Measurements from ENCODE around the gene TRIP13. TPM values are rescaled to one million over a fixed set of nuclear protein-coding genes. Genes with fewer than 3 reads are reported as not detected.

TRIP13 gene
- total and polyA plus RNA-seq, 10 of the 15 experiments (the other 5 are each of a cell fraction or from before 2014, with no cell fraction given), result 15.1 to 64.9 (median 32.2) TPM

DNA sequence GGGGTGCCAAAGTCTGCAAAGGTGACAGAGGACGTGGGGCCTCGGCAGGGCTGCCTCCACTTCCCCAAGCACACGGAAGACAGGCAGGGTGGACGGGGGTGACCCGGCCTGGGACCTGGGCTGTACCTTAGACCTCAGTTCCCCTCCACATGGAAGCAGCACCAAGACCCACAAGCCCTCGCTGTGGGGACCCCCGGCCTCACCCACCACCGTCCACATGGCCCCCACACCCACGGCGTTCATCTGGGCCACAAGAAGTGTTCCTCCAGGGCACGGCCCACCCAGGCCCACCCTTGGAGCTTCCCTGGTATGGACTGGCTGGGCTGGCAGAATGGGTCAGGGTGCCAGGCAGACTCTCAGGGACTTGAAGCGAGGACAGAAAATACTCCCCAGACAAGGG is 70.1 kb downstream of the TRIP13 start (continued):
- TF ChIP-seq, protein P1, sequence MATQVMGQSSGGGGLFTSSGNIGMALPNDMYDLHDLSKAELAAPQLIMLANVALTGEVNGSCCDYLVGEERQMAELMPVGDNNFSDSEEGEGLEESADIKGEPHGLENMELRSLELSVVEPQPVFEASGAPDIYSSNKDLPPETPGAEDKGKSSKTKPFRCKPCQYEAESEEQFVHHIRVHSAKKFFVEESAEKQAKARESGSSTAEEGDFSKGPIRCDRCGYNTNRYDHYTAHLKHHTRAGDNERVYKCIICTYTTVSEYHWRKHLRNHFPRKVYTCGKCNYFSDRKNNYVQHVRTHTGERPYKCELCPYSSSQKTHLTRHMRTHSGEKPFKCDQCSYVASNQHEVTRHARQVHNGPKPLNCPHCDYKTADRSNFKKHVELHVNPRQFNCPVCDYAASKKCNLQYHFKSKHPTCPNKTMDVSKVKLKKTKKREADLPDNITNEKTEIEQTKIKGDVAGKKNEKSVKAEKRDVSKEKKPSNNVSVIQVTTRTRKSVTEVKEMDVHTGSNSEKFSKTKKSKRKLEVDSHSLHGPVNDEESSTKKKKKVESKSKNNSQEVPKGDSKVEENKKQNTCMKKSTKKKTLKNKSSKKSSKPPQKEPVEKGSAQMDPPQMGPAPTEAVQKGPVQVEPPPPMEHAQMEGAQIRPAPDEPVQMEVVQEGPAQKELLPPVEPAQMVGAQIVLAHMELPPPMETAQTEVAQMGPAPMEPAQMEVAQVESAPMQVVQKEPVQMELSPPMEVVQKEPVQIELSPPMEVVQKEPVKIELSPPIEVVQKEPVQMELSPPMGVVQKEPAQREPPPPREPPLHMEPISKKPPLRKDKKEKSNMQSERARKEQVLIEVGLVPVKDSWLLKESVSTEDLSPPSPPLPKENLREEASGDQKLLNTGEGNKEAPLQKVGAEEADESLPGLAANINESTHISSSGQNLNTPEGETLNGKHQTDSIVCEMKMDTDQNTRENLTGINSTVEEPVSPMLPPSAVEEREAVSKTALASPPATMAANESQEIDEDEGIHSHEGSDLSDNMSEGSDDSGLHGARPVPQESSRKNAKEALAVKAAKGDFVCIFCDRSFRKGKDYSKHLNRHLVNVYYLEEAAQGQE (IDR thresholded peaks at IDR 0.05; ENCODE audit: low read depth, low read length), result no peak
- no peak for TF ChIP-seq PAX5 (IDR thresholded peaks at IDR 0.05; ENCODE audit: borderline replicate concordance, low read depth, low read length)
- TF ChIP-seq SREBF1 (IDR thresholded peaks at IDR 0.05; ENCODE audit: low read length), result no peak
- TF ChIP-seq POLR2AphosphoS2 (IDR thresholded peaks at IDR 0.05; ENCODE audit: low read depth, low read length), result no peak
- TF ChIP-seq KDM1A (IDR thresholded peaks at IDR 0.05; ENCODE audit: borderline replicate concordance), result no peak
- TF ChIP-seq EP300 (IDR thresholded peaks at IDR 0.05; ENCODE audit: borderline replicate concordance in 1 of 2, control insufficient read depth in 1 of 2, low read depth in 2 of 2, low read length in 2 of 2), result no peak
- no peak for TF ChIP-seq POLR2AphosphoS5 (IDR thresholded peaks at IDR 0.05; ENCODE audit: low read length)
- TF ChIP-seq RAD21 (IDR thresholded peaks at IDR 0.05; ENCODE audit: insufficient read depth, low read depth, low read length), result no peak

DNA sequence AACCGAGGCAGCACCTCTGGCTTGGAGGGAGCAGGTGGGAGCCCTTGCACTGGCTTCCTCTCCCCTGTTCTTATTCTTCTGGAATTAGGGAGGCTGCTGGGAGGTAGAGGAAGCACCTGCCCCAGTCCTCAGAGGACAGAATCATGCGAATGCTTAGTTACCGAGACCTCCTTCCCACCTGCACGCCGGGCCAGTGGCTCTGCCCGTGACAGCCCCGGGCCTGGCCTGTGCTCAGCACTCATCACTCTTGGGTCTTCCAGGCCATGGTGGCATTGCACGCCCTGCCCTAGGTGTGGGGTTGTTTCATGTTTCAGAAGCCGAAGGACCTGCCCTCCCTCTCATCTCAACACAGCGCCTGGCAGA is 70.6 kb downstream of the TRIP13 start:
- FAIRE-seq, result no peak
- in situ Hi-C loops (cut with MboI) (no loop called here), intact Hi-C loops (cut with micrococcal nuclease; ENCODE audit: unreplicated experiment) (no loop called here)
- H3K4me3 ChIP-seq, result no peak overlapping the region
- H3K4me1 ChIP-seq (ENCODE audit: control insufficient read depth, insufficient read depth, low read length), result peaks cover 17% of the 10 kb centered on the region
- no peaks in the 10 kb centered on the region for H3K36me3 ChIP-seq (ENCODE audit: control insufficient read depth in 2 of 2, insufficient read depth in 2 of 2, low read length in 1 of 2)
- no peak; the same call in 2 of the 3 replicates for ATAC-seq
- peak overlapping the region; percentile 65; the same call in 1 of the 2 replicates for H3K4me2 ChIP-seq (ENCODE audit: control insufficient read depth, insufficient read depth)
- no peak for DNase-seq (ENCODE audit: low read depth, low spot score)
- peak overlapping the region; percentile 22; the same call in 1 of the 2 replicates for H3K27ac ChIP-seq (ENCODE audit: control insufficient read depth, insufficient read depth)
- peaks cover 0 to 3% of the 10 kb centered on the region in 2 experiments; a peak in 2 of 4 replicates for H3K27me3 ChIP-seq (replicated peaks in 1 of 2; ENCODE audit: control insufficient read depth in 2 of 2, insufficient read depth in 2 of 2, low read length in 1 of 2)
- TF ChIP-seq RFX5 (IDR thresholded peaks at IDR 0.05; ENCODE audit: low read depth, low read length), result no peak
- no peak for TF ChIP-seq STAT1 (conservative IDR thresholded peaks at IDR 0.05)
- TF ChIP-seq IRF4 (IDR thresholded peaks at IDR 0.05; ENCODE audit: low read depth, low read length), result no peak
- TF ChIP-seq MEF2A (IDR thresholded peaks at IDR 0.05; ENCODE audit: insufficient read depth, low read depth, low read length), result no peak
- TF ChIP-seq RB1 (IDR thresholded peaks at IDR 0.05; ENCODE audit: borderline replicate concordance), result no peak
- no peak for TF ChIP-seq BMI1 (IDR thresholded peaks at IDR 0.05; ENCODE audit: borderline replicate concordance)
- TF ChIP-seq HDGF (IDR thresholded peaks at IDR 0.05), result no peak
- TF ChIP-seq NR2C1 (IDR thresholded peaks at IDR 0.05), result no peak
- RAD21 ChIA-PET (ENCODE audit: unreplicated experiment), result interaction anchor here (0.6 kb wide), 1 partner anchor 388 kb away, joined by 3 read pairs; no protein-coding TSS in a partner anchor
- 18% methylated on average over 10 of the region's 10 CpGs for WGBS (ENCODE audit: insufficient coverage, insufficient replicate concordance, low lambda C conversion rate, missing lambda C conversion rate)
- H2AFZ ChIP-seq (ENCODE audit: control insufficient read depth, low read depth, low read length), result peak overlapping the region; percentile 59; the same call in 1 of the 2 replicates
- no peaks in the 10 kb centered on the region for H3K79me2 ChIP-seq (ENCODE audit: control insufficient read depth, insufficient read depth, low read length)
- SMC1A ChIA-PET (ENCODE audit: uncharacterized antibody, unreplicated experiment), result no interaction called here
- no peaks in the 10 kb centered on the region for H3K9me3 ChIP-seq (replicated peaks; ENCODE audit: control insufficient read depth, insufficient read depth, low read length)
- CTCF ChIA-PET, result no interaction called here
- BruUV-seq (replicated peaks), result no TSS peak
- POLR2A ChIA-PET, result no interaction called here
- H3K9ac ChIP-seq (ENCODE audit: control insufficient read depth, insufficient read depth, low read length), result peak overlapping the region; percentile 47; the same call in 1 of the 2 replicates
- no peaks in the 10 kb centered on the region for H4K20me1 ChIP-seq (ENCODE audit: control insufficient read depth, insufficient read depth)

All from GM12878 (cell line).